ENCODE data around the gene CTNNA2. TPM values are rescaled to one million over a fixed set of nuclear protein-coding genes. Genes with fewer than 3 reads are reported as not detected.

The CTNNA2 gene
- total RNA-seq, 1 experiment from 2014 or later: 0.54 TPM

DNA sequence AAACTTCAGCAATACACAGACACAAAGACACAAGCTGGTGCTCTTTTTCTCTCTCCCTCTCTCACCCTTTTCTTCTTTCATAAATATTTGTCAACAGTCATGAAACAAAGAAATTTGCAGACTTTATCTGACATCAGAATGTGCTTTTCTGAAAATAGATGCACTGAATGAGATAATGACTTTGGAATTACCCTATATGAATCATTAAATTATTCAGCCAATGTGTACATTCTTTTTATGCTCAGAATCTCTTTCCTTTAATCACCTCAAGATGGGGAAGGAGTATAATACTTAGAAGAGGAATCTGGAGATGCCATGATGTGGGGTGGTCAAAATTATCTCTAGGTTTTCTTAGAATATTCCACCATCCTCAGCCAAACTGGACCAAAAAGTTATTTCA lies 501.8 kb downstream of the CTNNA2 start:
- BruUV-seq (replicated peaks): no TSS peak
- ChIA-PET CTCF (no interaction called here), POLR2A (no interaction called here)
- DNase-seq (ENCODE audit: low read depth, low spot score) (no peak), ATAC-seq (no peak)
- no peak for TF ChIP-seq SIN3A (IDR thresholded peaks at IDR 0.05; ENCODE audit: borderline replicate concordance, insufficient read depth, low read depth, low read length)
- TF ChIP-seq POLR2AphosphoS5 (IDR thresholded peaks at IDR 0.05; ENCODE audit: low read depth, low read length): no peak
- TF ChIP-seq, protein P1, sequence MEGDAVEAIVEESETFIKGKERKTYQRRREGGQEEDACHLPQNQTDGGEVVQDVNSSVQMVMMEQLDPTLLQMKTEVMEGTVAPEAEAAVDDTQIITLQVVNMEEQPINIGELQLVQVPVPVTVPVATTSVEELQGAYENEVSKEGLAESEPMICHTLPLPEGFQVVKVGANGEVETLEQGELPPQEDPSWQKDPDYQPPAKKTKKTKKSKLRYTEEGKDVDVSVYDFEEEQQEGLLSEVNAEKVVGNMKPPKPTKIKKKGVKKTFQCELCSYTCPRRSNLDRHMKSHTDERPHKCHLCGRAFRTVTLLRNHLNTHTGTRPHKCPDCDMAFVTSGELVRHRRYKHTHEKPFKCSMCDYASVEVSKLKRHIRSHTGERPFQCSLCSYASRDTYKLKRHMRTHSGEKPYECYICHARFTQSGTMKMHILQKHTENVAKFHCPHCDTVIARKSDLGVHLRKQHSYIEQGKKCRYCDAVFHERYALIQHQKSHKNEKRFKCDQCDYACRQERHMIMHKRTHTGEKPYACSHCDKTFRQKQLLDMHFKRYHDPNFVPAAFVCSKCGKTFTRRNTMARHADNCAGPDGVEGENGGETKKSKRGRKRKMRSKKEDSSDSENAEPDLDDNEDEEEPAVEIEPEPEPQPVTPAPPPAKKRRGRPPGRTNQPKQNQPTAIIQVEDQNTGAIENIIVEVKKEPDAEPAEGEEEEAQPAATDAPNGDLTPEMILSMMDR (IDR thresholded peaks at IDR 0.05): no peak
- TF ChIP-seq, protein P2, sequence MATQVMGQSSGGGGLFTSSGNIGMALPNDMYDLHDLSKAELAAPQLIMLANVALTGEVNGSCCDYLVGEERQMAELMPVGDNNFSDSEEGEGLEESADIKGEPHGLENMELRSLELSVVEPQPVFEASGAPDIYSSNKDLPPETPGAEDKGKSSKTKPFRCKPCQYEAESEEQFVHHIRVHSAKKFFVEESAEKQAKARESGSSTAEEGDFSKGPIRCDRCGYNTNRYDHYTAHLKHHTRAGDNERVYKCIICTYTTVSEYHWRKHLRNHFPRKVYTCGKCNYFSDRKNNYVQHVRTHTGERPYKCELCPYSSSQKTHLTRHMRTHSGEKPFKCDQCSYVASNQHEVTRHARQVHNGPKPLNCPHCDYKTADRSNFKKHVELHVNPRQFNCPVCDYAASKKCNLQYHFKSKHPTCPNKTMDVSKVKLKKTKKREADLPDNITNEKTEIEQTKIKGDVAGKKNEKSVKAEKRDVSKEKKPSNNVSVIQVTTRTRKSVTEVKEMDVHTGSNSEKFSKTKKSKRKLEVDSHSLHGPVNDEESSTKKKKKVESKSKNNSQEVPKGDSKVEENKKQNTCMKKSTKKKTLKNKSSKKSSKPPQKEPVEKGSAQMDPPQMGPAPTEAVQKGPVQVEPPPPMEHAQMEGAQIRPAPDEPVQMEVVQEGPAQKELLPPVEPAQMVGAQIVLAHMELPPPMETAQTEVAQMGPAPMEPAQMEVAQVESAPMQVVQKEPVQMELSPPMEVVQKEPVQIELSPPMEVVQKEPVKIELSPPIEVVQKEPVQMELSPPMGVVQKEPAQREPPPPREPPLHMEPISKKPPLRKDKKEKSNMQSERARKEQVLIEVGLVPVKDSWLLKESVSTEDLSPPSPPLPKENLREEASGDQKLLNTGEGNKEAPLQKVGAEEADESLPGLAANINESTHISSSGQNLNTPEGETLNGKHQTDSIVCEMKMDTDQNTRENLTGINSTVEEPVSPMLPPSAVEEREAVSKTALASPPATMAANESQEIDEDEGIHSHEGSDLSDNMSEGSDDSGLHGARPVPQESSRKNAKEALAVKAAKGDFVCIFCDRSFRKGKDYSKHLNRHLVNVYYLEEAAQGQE (IDR thresholded peaks at IDR 0.05; ENCODE audit: insufficient read depth in 1 of 2, low read depth in 2 of 2, low read length in 1 of 2): no peak
- TF ChIP-seq TCF7L2 (IDR thresholded peaks at IDR 0.05; ENCODE audit: low read depth, low read length): no peak
- H3K4me3 ChIP-seq (ENCODE audit: low read depth in 2 of 2, low read length in 2 of 2): no peak overlapping the region
- no peaks in the 10 kb centered on the region for H3K4me1 ChIP-seq (ENCODE audit: control insufficient read depth, insufficient read depth, low read length)
- intact Hi-C loops (cut with micrococcal nuclease; ENCODE audit: unreplicated experiment) (no loop called here), in situ Hi-C loops (cut with HindIII; ENCODE audit: low pct_unique_long_range_greater_than_20kb, low sequenced_read_pairs) (no loop called here)
- no peaks in the 10 kb centered on the region for H3K9me3 ChIP-seq (ENCODE audit: control insufficient read depth, insufficient read depth, low read depth, low read length)
- H3K27me3 ChIP-seq (ENCODE audit: control insufficient read depth, insufficient read depth, low read length): no peaks in the 10 kb centered on the region
- H3K27ac ChIP-seq (ENCODE audit: low read length): no peak overlapping the region
- H3K36me3 ChIP-seq (ENCODE audit: control insufficient read depth, insufficient read depth, low read length): no peaks in the 10 kb centered on the region

DNA sequence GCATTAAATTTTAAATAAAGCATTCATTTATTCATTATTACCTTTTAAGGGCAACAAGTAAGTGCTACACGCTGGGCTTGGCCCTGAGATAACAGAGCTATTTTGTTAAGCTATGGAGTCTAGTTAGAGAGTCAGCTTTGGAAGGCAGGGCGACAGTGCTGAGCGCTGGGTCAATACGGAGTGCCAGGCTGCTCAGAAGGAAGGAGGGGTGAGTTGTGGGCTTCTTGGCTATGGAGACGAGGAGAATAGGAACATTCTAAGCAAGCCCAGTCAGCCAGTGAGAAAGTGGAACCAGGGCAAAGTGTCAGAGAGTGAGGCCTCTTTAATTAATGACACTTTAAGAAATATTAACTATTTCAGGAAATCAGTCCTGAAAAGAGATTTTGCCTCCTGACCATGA lies 503.3 kb downstream of the CTNNA2 start:
- ATAC-seq (no peak), DNase-seq (ENCODE audit: low read depth, low spot score) (no peak)
- Histone ChIP-seq H3K36me3 (ENCODE audit: control insufficient read depth, insufficient read depth, low read length) (no peaks in the 10 kb centered on the region), H3K9me3 (ENCODE audit: control insufficient read depth, insufficient read depth, low read depth, low read length) (no peaks in the 10 kb centered on the region), H3K27me3 (ENCODE audit: control insufficient read depth, insufficient read depth, low read length) (no peaks in the 10 kb centered on the region), H3K4me3 (ENCODE audit: low read depth in 2 of 2, low read length in 2 of 2) (no peak overlapping the region), H3K4me1 (ENCODE audit: control insufficient read depth, insufficient read depth, low read length) (no peaks in the 10 kb centered on the region), H3K27ac (ENCODE audit: low read length) (no peak overlapping the region)
- CTCF ChIA-PET: no interaction called here
- POLR2A ChIA-PET: no interaction called here
- in situ Hi-C loops (cut with HindIII; ENCODE audit: low pct_unique_long_range_greater_than_20kb, low sequenced_read_pairs): no loop called here
- no TSS peak for BruUV-seq (replicated peaks)
- TF ChIP-seq SIN3A (IDR thresholded peaks at IDR 0.05; ENCODE audit: borderline replicate concordance, insufficient read depth, low read depth, low read length) (no peak), POLR2AphosphoS5 (IDR thresholded peaks at IDR 0.05; ENCODE audit: low read depth, low read length) (no peak), TCF7L2 (IDR thresholded peaks at IDR 0.05; ENCODE audit: low read depth, low read length) (no peak)
- TF ChIP-seq, protein P2 (IDR thresholded peaks at IDR 0.05; ENCODE audit: insufficient read depth in 1 of 2, low read depth in 2 of 2, low read length in 1 of 2): no peak
- TF ChIP-seq, protein P1 (IDR thresholded peaks at IDR 0.05): no peak
- intact Hi-C loops (cut with micrococcal nuclease; ENCODE audit: unreplicated experiment): no loop called here

Measured in Panc1 (cell line).